ENCODE results near the gene CLNS1A. TPM values are rescaled to one million over a fixed set of nuclear protein-coding genes. Genes with fewer than 3 reads are reported as not detected.

CLNS1A gene
- total RNA-seq, 4 donors from 2014 or later: 9.4 to 96.3 (median 60.6) TPM

DNA sequence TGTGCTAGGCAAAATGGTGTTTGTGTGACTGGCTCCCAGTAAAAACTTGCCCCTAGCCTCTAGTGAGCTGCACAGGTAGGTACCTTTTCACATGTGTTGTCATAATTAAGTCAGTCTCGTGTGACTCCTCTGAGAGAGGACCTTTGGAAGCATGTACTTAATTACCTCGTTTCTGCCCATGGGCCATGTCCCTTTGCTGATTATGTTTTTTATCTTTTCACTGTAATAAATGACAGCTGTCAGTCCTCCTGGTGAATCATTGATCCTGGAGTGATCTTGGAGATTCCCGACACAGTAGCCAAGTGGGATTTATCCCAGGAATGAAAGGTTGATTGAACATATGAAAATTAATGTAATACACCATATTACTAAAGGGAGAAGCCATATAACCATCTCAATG lies 12.5 kb upstream of the CLNS1A start:
- Histone ChIP-seq H3K27me3 (no peaks in the 10 kb centered on the region), H3K4me1 (no peaks in the 10 kb centered on the region), H3K4me3 (no peak overlapping the region), H3K9me3 (no peaks in the 10 kb centered on the region), H3K36me3 (no peaks in the 10 kb centered on the region), H3K27ac (no peak overlapping the region)
- no peak for DNase-seq
- in situ Hi-C loops (cut with MboI; ENCODE audit: low pct_ligation_motif_present in 1 of 4, low pct_unique_long_range_greater_than_20kb in 1 of 4, low sequenced_read_pairs in 3 of 4): no loop called here
- intact Hi-C loops (cut with DNase I; ENCODE audit: low total_unique reads): no loop called here
- TF ChIP-seq, protein P1, sequence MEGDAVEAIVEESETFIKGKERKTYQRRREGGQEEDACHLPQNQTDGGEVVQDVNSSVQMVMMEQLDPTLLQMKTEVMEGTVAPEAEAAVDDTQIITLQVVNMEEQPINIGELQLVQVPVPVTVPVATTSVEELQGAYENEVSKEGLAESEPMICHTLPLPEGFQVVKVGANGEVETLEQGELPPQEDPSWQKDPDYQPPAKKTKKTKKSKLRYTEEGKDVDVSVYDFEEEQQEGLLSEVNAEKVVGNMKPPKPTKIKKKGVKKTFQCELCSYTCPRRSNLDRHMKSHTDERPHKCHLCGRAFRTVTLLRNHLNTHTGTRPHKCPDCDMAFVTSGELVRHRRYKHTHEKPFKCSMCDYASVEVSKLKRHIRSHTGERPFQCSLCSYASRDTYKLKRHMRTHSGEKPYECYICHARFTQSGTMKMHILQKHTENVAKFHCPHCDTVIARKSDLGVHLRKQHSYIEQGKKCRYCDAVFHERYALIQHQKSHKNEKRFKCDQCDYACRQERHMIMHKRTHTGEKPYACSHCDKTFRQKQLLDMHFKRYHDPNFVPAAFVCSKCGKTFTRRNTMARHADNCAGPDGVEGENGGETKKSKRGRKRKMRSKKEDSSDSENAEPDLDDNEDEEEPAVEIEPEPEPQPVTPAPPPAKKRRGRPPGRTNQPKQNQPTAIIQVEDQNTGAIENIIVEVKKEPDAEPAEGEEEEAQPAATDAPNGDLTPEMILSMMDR (IDR thresholded peaks at IDR 0.05): no peak
- TF ChIP-seq EP300 (IDR thresholded peaks at IDR 0.05; ENCODE audit: low read depth) (no peak), POLR2AphosphoS5 (IDR thresholded peaks at IDR 0.05) (no peak), POLR2A (IDR thresholded peaks at IDR 0.05) (no peak)
- 62 to 68% methylated on average over 2 to 3 of the region's 3 CpGs for WGBS, 2 donors (ENCODE audit: low coverage in 1 of 2)

DNA sequence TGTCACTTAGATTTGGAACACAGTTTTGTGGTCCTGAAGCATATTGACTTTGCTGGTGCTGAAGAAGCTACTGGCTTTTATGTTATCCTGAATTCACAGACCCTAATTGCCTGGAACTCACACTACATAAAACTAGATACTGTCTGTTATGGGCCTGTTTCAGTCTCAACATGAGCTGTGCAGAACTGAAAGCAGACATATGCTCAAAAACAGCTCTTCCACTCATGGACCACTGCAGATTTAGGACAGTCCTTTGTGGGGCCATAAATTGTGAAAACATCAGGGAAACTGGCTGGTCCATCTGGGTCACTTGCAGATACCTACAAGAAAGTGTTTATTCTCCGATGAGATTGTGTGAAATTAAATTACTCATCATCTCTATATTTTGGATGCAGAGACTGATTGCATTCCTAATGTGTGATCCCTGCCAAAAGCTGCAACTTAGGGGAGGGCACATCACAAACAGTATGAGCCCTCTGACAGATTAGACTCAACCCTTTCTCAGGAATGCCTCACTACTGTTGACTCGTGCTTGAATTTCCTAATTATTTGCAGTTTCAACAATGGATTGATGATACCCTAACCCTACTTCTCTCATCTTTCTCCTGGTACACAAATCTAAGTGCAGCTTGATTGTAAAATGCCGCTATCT lies 10.2 kb upstream of the CLNS1A start:
- peaks cover 0 to 5% (median 0%) of the 10 kb centered on the region in 4 donors for H3K4me1 ChIP-seq
- WGBS, 2 donors (ENCODE audit: low coverage in 1 of 2): 75 to 79% methylated on average over 3 of the region's 3 CpGs
- H3K4me3 ChIP-seq: no peak overlapping the region
- in situ Hi-C loops (cut with MboI; ENCODE audit: low pct_ligation_motif_present in 1 of 4, low pct_unique_long_range_greater_than_20kb in 1 of 4, low sequenced_read_pairs in 3 of 4) (no loop called here), intact Hi-C loops (cut with DNase I; ENCODE audit: low total_unique reads) (no loop called here)
- H3K27me3 ChIP-seq: no peaks in the 10 kb centered on the region
- no peaks in the 10 kb centered on the region for H3K36me3 ChIP-seq
- H3K9me3 ChIP-seq: no peaks in the 10 kb centered on the region
- DNase-seq: no peak
- TF ChIP-seq, protein P1 (IDR thresholded peaks at IDR 0.05): no peak
- TF ChIP-seq EP300 (IDR thresholded peaks at IDR 0.05; ENCODE audit: low read depth) (no peak), POLR2AphosphoS5 (IDR thresholded peaks at IDR 0.05) (no peak), POLR2A (IDR thresholded peaks at IDR 0.05) (no peak)
- no peak overlapping the region for H3K27ac ChIP-seq

DNA sequence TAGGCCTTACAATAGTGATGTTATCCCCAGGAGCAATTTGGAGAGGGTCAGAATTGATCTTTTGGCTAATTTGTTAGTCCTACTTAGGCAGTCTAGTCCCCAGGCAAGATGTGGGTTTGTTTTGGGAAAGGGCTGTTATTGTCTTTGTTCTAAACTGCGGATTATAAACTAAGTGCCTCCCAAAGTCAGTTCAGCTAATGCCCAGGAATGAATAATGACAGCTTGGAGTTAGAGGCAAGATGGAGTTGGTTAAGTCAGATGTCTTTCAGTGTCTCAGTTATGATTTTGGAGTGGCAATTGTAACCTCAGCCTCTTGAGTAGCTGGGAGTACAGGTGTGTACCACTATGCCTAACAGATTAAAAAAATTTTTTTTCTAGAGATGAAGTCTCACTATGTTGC lies 7.3 kb upstream of the CLNS1A start:
- Histone ChIP-seq H3K27me3 (no peaks in the 10 kb centered on the region), H3K9me3 (no peaks in the 10 kb centered on the region), H3K4me3 (no peak overlapping the region), H3K27ac (no peak overlapping the region), H3K36me3 (no peaks in the 10 kb centered on the region), H3K4me1 (peaks cover 0 to 5% (median 0%) of the 10 kb centered on the region in 4 donors)
- TF ChIP-seq POLR2AphosphoS5 (IDR thresholded peaks at IDR 0.05): no peak
- TF ChIP-seq POLR2A (IDR thresholded peaks at IDR 0.05): no peak
- TF ChIP-seq EP300 (IDR thresholded peaks at IDR 0.05; ENCODE audit: low read depth): no peak
- TF ChIP-seq, protein P1 (IDR thresholded peaks at IDR 0.05): no peak
- WGBS, 2 donors (ENCODE audit: low coverage in 1 of 2): 68 to 80% methylated on average over 1 of the region's 1 CpG
- no peak for DNase-seq
- intact Hi-C loops (cut with DNase I; ENCODE audit: low total_unique reads): no loop called here
- in situ Hi-C loops (cut with MboI; ENCODE audit: low pct_ligation_motif_present in 1 of 4, low pct_unique_long_range_greater_than_20kb in 1 of 4, low sequenced_read_pairs in 3 of 4): no loop called here

DNA sequence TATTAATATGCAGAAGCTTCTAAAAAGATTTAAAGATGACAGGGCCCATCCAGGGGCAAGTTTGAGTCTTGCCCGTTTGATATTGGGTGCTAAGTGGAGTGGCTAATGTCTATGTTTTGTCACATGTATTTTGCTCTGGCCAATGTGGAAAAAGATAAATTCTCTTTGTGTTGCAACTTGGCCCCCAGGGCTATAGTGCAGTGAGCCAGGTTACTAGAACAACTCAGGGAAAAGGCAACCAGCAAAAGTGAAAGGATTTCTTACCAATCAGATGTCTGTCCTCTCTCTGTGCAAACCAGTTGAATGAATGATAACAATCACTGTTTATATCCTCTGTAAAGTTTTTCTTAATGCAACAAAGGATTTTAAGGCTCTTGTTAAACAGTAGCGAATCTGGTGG lies 4.6 kb upstream of the CLNS1A start:
- WGBS, 2 donors (ENCODE audit: low coverage in 1 of 2): 80% methylated on average over 2 of the region's 2 CpGs
- H3K27ac ChIP-seq: no peak overlapping the region
- H3K4me3 ChIP-seq: no peak overlapping the region
- H3K27me3 ChIP-seq: no peaks in the 10 kb centered on the region
- in situ Hi-C loops (cut with MboI; ENCODE audit: low pct_ligation_motif_present in 1 of 4, low pct_unique_long_range_greater_than_20kb in 1 of 4, low sequenced_read_pairs in 3 of 4): no loop called here
- DNase-seq: no peak
- TF ChIP-seq, protein P1 (IDR thresholded peaks at IDR 0.05): no peak
- TF ChIP-seq EP300 (IDR thresholded peaks at IDR 0.05; ENCODE audit: low read depth) (no peak), POLR2A (IDR thresholded peaks at IDR 0.05) (no peak), POLR2AphosphoS5 (IDR thresholded peaks at IDR 0.05) (no peak)
- intact Hi-C loops (cut with DNase I; ENCODE audit: low total_unique reads): no loop called here
- H3K9me3 ChIP-seq: no peaks in the 10 kb centered on the region
- H3K36me3 ChIP-seq: no peaks in the 10 kb centered on the region
- peaks cover 2 to 5% (median 5%) of the 10 kb centered on the region in 4 donors for H3K4me1 ChIP-seq
